WTC11 (cell line): ENCODE measurements around the gene MOGAT1.

Experiments used
- CBFB ChIP-seq: sonication (generic); formaldehyde crosslinking; IDR thresholded peaks from 2 replicates; pipeline ENCODE4 v1.8.1; 2022; ENCODE audit warnings: mild to moderate bottlenecking, low read depth, missing genetic modification reagents
- GRHL2 ChIP-seq: fragments of 250-450 bp; sonication (Bioruptor Pico); IDR thresholded peaks from 2 replicates; pipeline ENCODE4 v1.8.0; 2022; ENCODE audit warnings: mild to moderate bottlenecking, moderate library complexity; ENCODE audit not compliant: insufficient replicate concordance, severe bottlenecking
- JUN ChIP-seq: sonication (generic); formaldehyde crosslinking; IDR thresholded peaks from 2 replicates; pipeline ENCODE4 v1.8.0; 2023; ENCODE audit warnings: mild to moderate bottlenecking, missing genetic modification reagents
- TEAD4 ChIP-seq: sonication (generic); formaldehyde crosslinking; IDR thresholded peaks from 2 replicates; pipeline ENCODE4 v1.8.0; 2022; ENCODE audit warnings: mild to moderate bottlenecking, missing genetic modification reagents
- ZNF138 ChIP-seq: sonication (generic); formaldehyde crosslinking; conservative IDR thresholded peaks from 2 replicates; pipeline ENCODE4 v1.8.1; 2022; ENCODE audit warnings: mild to moderate bottlenecking, moderate library complexity, missing genetic modification reagents
- TF ChIP-seq, protein P1 (sequence below): sonication (generic); formaldehyde crosslinking; IDR thresholded peaks from 2 replicates; pipeline ENCODE4 v1.8.0; 2022; ENCODE audit warnings: mild to moderate bottlenecking, missing genetic modification reagents
- TF ChIP-seq, protein P2 (sequence below): sonication (generic); formaldehyde crosslinking; IDR thresholded peaks from 2 replicates; pipeline ENCODE4 v1.8.1; 2023; ENCODE audit warnings: mild to moderate bottlenecking, missing genetic modification reagents
- TF ChIP-seq, protein P3 (sequence below): fragments of 200-600 bp; IDR thresholded peaks from 2 replicates; pipeline ENCODE4 v1.8.0; 2022; ENCODE audit warnings: antibody characterized with exemption
- TF ChIP-seq, protein P4 (sequence below): sonication (generic); formaldehyde crosslinking; IDR thresholded peaks from 2 replicates; pipeline ENCODE4 v1.8.1; 2023; ENCODE audit warnings: mild to moderate bottlenecking, missing genetic modification reagents, moderate library complexity
- TF ChIP-seq, protein P5 (sequence below): fragments of 250-450 bp; sonication (Bioruptor Pico); IDR thresholded peaks from 2 replicates; pipeline ENCODE4 v2.1.2; 2022; ENCODE audit warnings: mild to moderate bottlenecking, moderate library complexity
- TF ChIP-seq, protein P6 (sequence below): sonication (generic); formaldehyde crosslinking; IDR thresholded peaks from 2 replicates; pipeline ENCODE4 v1.8.1; 2022; ENCODE audit warnings: mild to moderate bottlenecking, missing genetic modification reagents, moderate library complexity, borderline replicate concordance

DNA sequence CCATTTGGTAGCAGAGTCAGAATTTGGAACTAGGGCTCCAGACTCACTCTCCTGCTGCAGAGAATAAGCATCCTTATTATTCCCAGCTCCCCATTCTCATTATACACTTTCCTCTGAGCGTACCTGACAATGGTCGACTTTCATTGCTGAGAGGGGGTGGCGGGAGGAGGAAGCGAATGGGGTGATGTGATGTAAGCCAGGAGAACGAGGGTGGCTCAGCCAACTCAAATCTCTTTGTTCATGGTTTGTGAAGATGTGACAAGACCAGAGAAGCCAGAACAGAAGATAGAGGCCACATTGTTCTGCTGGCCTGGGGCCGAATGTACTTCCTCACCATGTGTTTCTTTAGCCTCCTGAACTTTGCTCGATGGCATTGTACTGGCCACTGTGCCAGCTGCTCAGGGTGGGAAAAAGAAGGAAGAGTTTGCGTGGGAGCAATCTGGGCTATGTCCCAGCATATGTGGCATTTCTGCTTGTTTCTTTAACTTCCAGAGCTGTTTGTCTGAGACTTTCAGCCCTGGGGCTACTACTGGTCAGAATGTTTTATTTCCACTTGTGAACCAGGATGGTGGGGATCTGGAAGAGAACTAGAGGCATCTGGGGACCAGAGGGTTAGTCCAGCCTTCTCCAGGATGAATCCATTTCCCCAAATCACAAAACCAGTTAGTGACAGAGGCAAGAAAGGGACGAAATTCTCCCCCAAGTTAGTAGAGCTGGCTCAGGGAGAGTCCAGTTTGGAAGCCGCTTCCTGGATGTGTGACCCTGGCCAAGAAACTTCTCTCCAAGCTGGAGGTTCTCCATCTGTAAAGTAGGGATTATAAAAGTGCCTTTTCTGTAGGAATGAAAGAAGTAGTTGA, 62.6 kb downstream of the MOGAT1 start:
- TF ChIP-seq, protein P1, sequence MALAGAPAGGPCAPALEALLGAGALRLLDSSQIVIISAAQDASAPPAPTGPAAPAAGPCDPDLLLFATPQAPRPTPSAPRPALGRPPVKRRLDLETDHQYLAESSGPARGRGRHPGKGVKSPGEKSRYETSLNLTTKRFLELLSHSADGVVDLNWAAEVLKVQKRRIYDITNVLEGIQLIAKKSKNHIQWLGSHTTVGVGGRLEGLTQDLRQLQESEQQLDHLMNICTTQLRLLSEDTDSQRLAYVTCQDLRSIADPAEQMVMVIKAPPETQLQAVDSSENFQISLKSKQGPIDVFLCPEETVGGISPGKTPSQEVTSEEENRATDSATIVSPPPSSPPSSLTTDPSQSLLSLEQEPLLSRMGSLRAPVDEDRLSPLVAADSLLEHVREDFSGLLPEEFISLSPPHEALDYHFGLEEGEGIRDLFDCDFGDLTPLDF = no peak
- TF ChIP-seq, protein P2, sequence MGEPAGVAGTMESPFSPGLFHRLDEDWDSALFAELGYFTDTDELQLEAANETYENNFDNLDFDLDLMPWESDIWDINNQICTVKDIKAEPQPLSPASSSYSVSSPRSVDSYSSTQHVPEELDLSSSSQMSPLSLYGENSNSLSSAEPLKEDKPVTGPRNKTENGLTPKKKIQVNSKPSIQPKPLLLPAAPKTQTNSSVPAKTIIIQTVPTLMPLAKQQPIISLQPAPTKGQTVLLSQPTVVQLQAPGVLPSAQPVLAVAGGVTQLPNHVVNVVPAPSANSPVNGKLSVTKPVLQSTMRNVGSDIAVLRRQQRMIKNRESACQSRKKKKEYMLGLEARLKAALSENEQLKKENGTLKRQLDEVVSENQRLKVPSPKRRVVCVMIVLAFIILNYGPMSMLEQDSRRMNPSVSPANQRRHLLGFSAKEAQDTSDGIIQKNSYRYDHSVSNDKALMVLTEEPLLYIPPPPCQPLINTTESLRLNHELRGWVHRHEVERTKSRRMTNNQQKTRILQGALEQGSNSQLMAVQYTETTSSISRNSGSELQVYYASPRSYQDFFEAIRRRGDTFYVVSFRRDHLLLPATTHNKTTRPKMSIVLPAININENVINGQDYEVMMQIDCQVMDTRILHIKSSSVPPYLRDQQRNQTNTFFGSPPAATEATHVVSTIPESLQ = no peak
- TF ChIP-seq, protein P3, sequence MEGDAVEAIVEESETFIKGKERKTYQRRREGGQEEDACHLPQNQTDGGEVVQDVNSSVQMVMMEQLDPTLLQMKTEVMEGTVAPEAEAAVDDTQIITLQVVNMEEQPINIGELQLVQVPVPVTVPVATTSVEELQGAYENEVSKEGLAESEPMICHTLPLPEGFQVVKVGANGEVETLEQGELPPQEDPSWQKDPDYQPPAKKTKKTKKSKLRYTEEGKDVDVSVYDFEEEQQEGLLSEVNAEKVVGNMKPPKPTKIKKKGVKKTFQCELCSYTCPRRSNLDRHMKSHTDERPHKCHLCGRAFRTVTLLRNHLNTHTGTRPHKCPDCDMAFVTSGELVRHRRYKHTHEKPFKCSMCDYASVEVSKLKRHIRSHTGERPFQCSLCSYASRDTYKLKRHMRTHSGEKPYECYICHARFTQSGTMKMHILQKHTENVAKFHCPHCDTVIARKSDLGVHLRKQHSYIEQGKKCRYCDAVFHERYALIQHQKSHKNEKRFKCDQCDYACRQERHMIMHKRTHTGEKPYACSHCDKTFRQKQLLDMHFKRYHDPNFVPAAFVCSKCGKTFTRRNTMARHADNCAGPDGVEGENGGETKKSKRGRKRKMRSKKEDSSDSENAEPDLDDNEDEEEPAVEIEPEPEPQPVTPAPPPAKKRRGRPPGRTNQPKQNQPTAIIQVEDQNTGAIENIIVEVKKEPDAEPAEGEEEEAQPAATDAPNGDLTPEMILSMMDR = no peak
- TF ChIP-seq GRHL2 (CRISPR knock-in tag) = no peak
- TF ChIP-seq, protein P4, sequence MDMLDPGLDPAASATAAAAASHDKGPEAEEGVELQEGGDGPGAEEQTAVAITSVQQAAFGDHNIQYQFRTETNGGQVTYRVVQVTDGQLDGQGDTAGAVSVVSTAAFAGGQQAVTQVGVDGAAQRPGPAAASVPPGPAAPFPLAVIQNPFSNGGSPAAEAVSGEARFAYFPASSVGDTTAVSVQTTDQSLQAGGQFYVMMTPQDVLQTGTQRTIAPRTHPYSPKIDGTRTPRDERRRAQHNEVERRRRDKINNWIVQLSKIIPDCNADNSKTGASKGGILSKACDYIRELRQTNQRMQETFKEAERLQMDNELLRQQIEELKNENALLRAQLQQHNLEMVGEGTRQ (CRISPR knock-in tag) = no peak
- TF ChIP-seq, protein P5, sequence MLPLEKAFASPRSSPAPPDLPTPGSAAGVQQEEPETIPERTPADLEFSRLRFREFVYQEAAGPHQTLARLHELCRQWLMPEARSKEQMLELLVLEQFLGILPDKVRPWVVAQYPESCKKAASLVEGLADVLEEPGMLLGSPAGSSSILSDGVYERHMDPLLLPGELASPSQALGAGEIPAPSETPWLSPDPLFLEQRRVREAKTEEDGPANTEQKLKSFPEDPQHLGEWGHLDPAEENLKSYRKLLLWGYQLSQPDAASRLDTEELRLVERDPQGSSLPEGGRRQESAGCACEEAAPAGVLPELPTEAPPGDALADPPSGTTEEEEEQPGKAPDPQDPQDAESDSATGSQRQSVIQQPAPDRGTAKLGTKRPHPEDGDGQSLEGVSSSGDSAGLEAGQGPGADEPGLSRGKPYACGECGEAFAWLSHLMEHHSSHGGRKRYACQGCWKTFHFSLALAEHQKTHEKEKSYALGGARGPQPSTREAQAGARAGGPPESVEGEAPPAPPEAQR = no peak
- no peak for TF ChIP-seq ZNF138 (CRISPR knock-in tag)
- TF ChIP-seq, protein P6, sequence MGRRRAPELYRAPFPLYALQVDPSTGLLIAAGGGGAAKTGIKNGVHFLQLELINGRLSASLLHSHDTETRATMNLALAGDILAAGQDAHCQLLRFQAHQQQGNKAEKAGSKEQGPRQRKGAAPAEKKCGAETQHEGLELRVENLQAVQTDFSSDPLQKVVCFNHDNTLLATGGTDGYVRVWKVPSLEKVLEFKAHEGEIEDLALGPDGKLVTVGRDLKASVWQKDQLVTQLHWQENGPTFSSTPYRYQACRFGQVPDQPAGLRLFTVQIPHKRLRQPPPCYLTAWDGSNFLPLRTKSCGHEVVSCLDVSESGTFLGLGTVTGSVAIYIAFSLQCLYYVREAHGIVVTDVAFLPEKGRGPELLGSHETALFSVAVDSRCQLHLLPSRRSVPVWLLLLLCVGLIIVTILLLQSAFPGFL = no peak
- no peak for TF ChIP-seq CBFB (CRISPR knock-in tag)
- TF ChIP-seq TEAD4 (CRISPR knock-in tag) = no peak
- TF ChIP-seq JUN (CRISPR knock-in tag) = no peak
